ENCODE measurements around the gene SRM. TPM values are rescaled to one million over a fixed set of nuclear protein-coding genes. Genes with fewer than 3 reads are reported as not detected.
"Not testable (repeated sequence)": the region's sequence is repeated elsewhere in the genome, so short reads cannot be mapped to it uniquely, and the experiment has no call there.

Gene SRM
- total and polyA plus RNA-seq, 8 donors = 35.2 to 123 (median 55.1) TPM

GRCh38 chr1:11051781-11052511 lies 7.9 kb downstream of the SRM start:
- peaks cover 0 to 8% of the 10 kb centered on the region in 2 donors for H3K27me3 ChIP-seq
- intact Hi-C loops (cut with DNase I) = no loop called here

GRCh38 chr1:11051121-11051520 lies 8.7 kb downstream of the SRM start:
- H3K4me3 ChIP-seq; H3K9me3 ChIP-seq; H3K27me3 ChIP-seq; intact Hi-C loops (cut with DNase I); DNase-seq; ATAC-seq; H3K27ac ChIP-seq: not testable (repeated sequence)
- Histone ChIP-seq H3K4me1 (peaks cover 0 to 12% of the 10 kb centered on the region in 2 donors), H3K36me3 (peaks cover 0 to 25% of the 10 kb centered on the region in 2 donors)

More at GRCh38 chr1:11051781-11052511, 7.9 kb downstream of the SRM start:
- no peak for ATAC-seq
- H3K4me1 ChIP-seq = peaks cover 0 to 12% of the 10 kb centered on the region in 2 donors
- no peak overlapping the region for H3K4me3 ChIP-seq
- no peak for DNase-seq
- no peak overlapping the region for H3K27ac ChIP-seq
- H3K9me3 ChIP-seq = no peaks in the 10 kb centered on the region
- H3K36me3 ChIP-seq = peaks cover 0 to 33% of the 10 kb centered on the region in 2 donors
- TF ChIP-seq CTCF (IDR thresholded peaks at IDR 0.05) = no peak

- no peaks in the 10 kb centered on the region for H3K27me3 ChIP-seq
- H3K4me1 ChIP-seq = peaks cover 0 to 5% of the 10 kb centered on the region in 2 donors
- H3K4me3 ChIP-seq = no peak within 1 kb of the TSS
- H3K27ac ChIP-seq = no peak within 1 kb of the TSS
- DNase-seq (no peak), ATAC-seq (no peak)
- H3K36me3 ChIP-seq = no peaks in the 10 kb centered on the region
- intact Hi-C loops (cut with DNase I) = no loop called here
- no peak for TF ChIP-seq CTCF (IDR thresholded peaks at IDR 0.05)
- no peaks in the 10 kb centered on the region for H3K9me3 ChIP-seq
Measured at GRCh38 chr1:11046625-11047365, 13.0 kb downstream of the SRM start, which contains the start of gene MASP2. MASP2 (minus strand) TSS chr1:11047239; CDS start chr1:11047207, 32 bp downstream.

- no peaks in the 10 kb centered on the region for H3K4me1 ChIP-seq
- DNase-seq (no peak), ATAC-seq (no peak)
- no peak for TF ChIP-seq CTCF (IDR thresholded peaks at IDR 0.05)
- no peaks in the 10 kb centered on the region for H3K9me3 ChIP-seq
- H3K4me3 ChIP-seq = no peak overlapping the region
- intact Hi-C loops (cut with DNase I) = no loop called here
- H3K27ac ChIP-seq = no peak overlapping the region
- H3K27me3 ChIP-seq = no peaks in the 10 kb centered on the region
- H3K36me3 ChIP-seq = no peaks in the 10 kb centered on the region
Measured at GRCh38 chr1:11046270-11046566, 13.6 kb downstream of the SRM start.

- ATAC-seq (no peak), DNase-seq (no peak)
- TF ChIP-seq CTCF (IDR thresholded peaks at IDR 0.05) = no peak
- Histone ChIP-seq H3K27ac (no peak overlapping the region), H3K36me3 (no peaks in the 10 kb centered on the region), H3K4me3 (no peak overlapping the region), H3K27me3 (no peaks in the 10 kb centered on the region), H3K4me1 (no peaks in the 10 kb centered on the region), H3K9me3 (no peaks in the 10 kb centered on the region)
- intact Hi-C loops (cut with DNase I) = no loop called here
Measured at GRCh38 chr1:11045428-11046269, 14.2 kb downstream of the SRM start.

All from left lung (tissue), 10 donors.